GM12891 (cell line): ENCODE data around the gene DRAM1.
"Not testable (repeated sequence)": the region's sequence is repeated elsewhere in the genome, so short reads cannot be mapped to it uniquely, and the experiment has no call there.

Experiments
- PAX5 ChIP-seq: IDR thresholded peaks from 2 replicates; pipeline ENCODE4 v1.6.1; 2011; ENCODE audit warnings: low read length, moderate library complexity, mild to moderate bottlenecking; ENCODE audit not compliant: insufficient read depth, severe bottlenecking
- POLR2A ChIP-seq: IDR thresholded peaks from 2 replicates; pipeline ENCODE4 v1.6.1; 2011; ENCODE audit warnings: low read depth, low read length, control low read depth
- POLR2AphosphoS5 ChIP-seq: IDR thresholded peaks from 2 replicates; pipeline ENCODE4 v1.6.1; 2011; ENCODE audit warnings: low read depth, low read length, control low read depth
- SPI1 ChIP-seq: IDR thresholded peaks from 2 replicates; pipeline ENCODE4 v1.6.1; 2011; ENCODE audit warnings: low read depth, low read length, control low read depth

- not testable (repeated sequence) for TF ChIP-seq POLR2A, POLR2AphosphoS5, SPI1, PAX5
Measured at GRCh38 chr12:101884781-101885340, 7.5 kb downstream of the DRAM1 start.
